Measurements from ENCODE around the gene HDAC4.
A peak's percentile ranks its signal among the peaks of the same experiment; 100 is the strongest.

The HDAC4 gene

GRCh38 chr2:239055756-239056493 is 344.9 kb downstream of the HDAC4 start:
- Histone ChIP-seq H3K4me3 (ENCODE audit: low read depth in 1 of 2, low read length in 1 of 2) (no peak overlapping the region), H3K27me3 (no peaks in the 10 kb centered on the region), H3K4me1 (ENCODE audit: control insufficient read depth in 1 of 2, insufficient read depth in 1 of 2, low read depth in 1 of 2, low read length in 1 of 2) (peaks cover 12 to 26% of the 10 kb centered on the region in 2 experiments), H3K27ac (peak overlapping the region; percentile 67), H3K36me3 (peaks cover 83% of the 10 kb centered on the region), H3K9me3 (no peaks in the 10 kb centered on the region)
- TF ChIP-seq, protein P1, sequence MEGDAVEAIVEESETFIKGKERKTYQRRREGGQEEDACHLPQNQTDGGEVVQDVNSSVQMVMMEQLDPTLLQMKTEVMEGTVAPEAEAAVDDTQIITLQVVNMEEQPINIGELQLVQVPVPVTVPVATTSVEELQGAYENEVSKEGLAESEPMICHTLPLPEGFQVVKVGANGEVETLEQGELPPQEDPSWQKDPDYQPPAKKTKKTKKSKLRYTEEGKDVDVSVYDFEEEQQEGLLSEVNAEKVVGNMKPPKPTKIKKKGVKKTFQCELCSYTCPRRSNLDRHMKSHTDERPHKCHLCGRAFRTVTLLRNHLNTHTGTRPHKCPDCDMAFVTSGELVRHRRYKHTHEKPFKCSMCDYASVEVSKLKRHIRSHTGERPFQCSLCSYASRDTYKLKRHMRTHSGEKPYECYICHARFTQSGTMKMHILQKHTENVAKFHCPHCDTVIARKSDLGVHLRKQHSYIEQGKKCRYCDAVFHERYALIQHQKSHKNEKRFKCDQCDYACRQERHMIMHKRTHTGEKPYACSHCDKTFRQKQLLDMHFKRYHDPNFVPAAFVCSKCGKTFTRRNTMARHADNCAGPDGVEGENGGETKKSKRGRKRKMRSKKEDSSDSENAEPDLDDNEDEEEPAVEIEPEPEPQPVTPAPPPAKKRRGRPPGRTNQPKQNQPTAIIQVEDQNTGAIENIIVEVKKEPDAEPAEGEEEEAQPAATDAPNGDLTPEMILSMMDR (IDR thresholded peaks at IDR 0.05): no peak

DNA sequence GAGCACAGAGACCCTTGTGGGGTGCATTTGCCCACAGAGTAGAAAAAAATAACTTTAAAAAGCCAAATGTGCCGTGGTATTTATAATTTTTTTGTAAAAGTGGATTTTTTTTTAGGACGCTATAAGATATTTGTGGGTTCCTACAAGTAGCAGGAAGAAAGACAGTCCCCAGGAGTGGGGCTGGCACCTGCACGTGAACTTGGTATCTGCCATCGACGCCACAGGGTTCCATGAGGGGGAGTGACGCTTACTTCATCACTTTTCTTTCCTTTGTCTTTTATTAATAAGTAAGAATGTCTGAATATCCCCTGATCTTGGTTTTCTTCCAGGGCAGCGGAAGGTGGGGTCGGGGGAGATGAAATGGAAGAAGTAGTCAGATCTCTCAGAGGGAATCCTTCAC is 345.9 kb downstream of the HDAC4 start:
- Histone ChIP-seq H3K36me3 (peaks cover 83% of the 10 kb centered on the region), H3K27me3 (no peaks in the 10 kb centered on the region), H3K4me1 (ENCODE audit: control insufficient read depth in 1 of 2, insufficient read depth in 1 of 2, low read depth in 1 of 2, low read length in 1 of 2) (peaks cover 12 to 21% of the 10 kb centered on the region in 2 experiments), H3K9me3 (no peaks in the 10 kb centered on the region), H3K27ac (no peak overlapping the region), H3K4me3 (ENCODE audit: low read depth in 1 of 2, low read length in 1 of 2) (no peak overlapping the region)
- TF ChIP-seq, protein P1 (IDR thresholded peaks at IDR 0.05): no peak

DNA sequence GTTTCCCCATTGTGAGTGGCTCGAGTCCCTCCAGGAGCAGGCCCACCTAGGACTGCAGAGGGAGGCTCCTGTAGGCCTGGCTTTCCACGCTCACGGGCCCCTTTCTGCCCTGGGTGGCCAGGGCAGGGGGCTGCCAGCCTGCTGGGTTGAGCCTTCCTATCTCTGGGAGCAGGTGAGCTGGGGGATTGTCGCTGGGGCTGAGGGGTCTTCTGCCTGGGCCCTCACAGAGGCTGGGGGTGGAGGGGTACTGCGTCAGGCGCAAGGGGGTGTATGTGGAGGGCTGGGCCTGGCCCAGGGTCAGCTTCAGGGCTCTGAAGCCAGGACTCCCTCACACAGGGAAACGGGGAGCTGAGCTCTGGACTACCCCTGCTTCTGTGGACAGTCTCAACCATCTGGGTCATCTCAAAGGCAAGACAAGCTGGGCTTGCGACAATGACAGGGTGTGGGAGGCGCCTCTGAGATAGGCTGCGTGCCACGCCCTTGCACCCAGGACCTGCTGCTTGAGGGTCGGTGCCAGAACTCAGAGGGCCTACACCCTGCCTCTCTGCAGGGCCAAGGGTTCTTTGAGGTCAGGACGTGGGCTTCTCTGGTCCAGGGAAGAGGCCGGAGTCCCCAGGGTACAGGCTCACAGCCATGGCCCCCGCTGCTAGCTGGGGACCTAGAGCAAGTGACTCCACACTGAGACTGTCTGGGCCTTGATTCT is 346.9 kb downstream of the HDAC4 start:
- Histone ChIP-seq H3K9me3 (no peaks in the 10 kb centered on the region), H3K27me3 (no peaks in the 10 kb centered on the region), H3K27ac (no peak overlapping the region), H3K4me1 (ENCODE audit: control insufficient read depth in 1 of 2, insufficient read depth in 1 of 2, low read depth in 1 of 2, low read length in 1 of 2) (peaks cover 2 to 11% of the 10 kb centered on the region in 2 experiments), H3K36me3 (peaks cover 84% of the 10 kb centered on the region), H3K4me3 (ENCODE audit: low read depth in 1 of 2, low read length in 1 of 2) (no peak overlapping the region)
- TF ChIP-seq, protein P1 (IDR thresholded peaks at IDR 0.05): no peak

GRCh38 chr2:239052798-239053665 is 347.8 kb downstream of the HDAC4 start:
- TF ChIP-seq, protein P1 (IDR thresholded peaks at IDR 0.05): no peak
- peaks cover 86% of the 10 kb centered on the region for H3K36me3 ChIP-seq
- H3K27ac ChIP-seq: no peak overlapping the region
- no peaks in the 10 kb centered on the region for H3K9me3 ChIP-seq
- peaks cover 0 to 6% of the 10 kb centered on the region in 2 experiments for H3K4me1 ChIP-seq (ENCODE audit: control insufficient read depth in 1 of 2, insufficient read depth in 1 of 2, low read depth in 1 of 2, low read length in 1 of 2)
- no peak overlapping the region for H3K4me3 ChIP-seq (ENCODE audit: low read depth in 1 of 2, low read length in 1 of 2)
- H3K27me3 ChIP-seq: no peaks in the 10 kb centered on the region

GRCh38 chr2:239051891-239052445 is 348.9 kb downstream of the HDAC4 start:
- H3K36me3 ChIP-seq: peaks cover 86% of the 10 kb centered on the region
- H3K27ac ChIP-seq: no peak overlapping the region
- H3K27me3 ChIP-seq: no peaks in the 10 kb centered on the region
- H3K4me1 ChIP-seq (ENCODE audit: control insufficient read depth in 1 of 2, insufficient read depth in 1 of 2, low read depth in 1 of 2, low read length in 1 of 2): peaks cover 0 to 6% of the 10 kb centered on the region in 2 experiments
- H3K9me3 ChIP-seq: no peaks in the 10 kb centered on the region
- H3K4me3 ChIP-seq (ENCODE audit: low read depth in 1 of 2, low read length in 1 of 2): no peak overlapping the region
- TF ChIP-seq, protein P1 (IDR thresholded peaks at IDR 0.05): no peak
